Neural crest cell (in vitro differentiated cells): Measurements from ENCODE around the gene NKX6-2. TPM values are rescaled to one million over a fixed set of nuclear protein-coding genes. Genes with fewer than 3 reads are reported as not detected.
"Not testable (repeated sequence)": the region's sequence is repeated elsewhere in the genome, so short reads cannot be mapped to it uniquely, and the experiment has no call there.

Source experiments
- DNase-seq: peaks from one replicate; pipeline ENCODE4 v3.0.0; 2021; ENCODE audit warnings: low read depth, mixed read lengths, low spot score
- H3K27ac Mint-ChIP-seq: one replicate; pipeline ENCODE4 v1.8.0; 2021; ENCODE audit warnings: mild to moderate bottlenecking, mixed read lengths; ENCODE audit not compliant: unreplicated experiment
- H3K27me3 Mint-ChIP-seq: 2 replicates; pipeline ENCODE4 v1.8.0; 2021; ENCODE audit warnings: low read depth, mild to moderate bottlenecking, mixed read lengths
- H3K36me3 Mint-ChIP-seq: 2 replicates; pipeline ENCODE4 v1.8.0; 2021; ENCODE audit warnings: low read depth, mild to moderate bottlenecking, mixed read lengths
- H3K4me1 Mint-ChIP-seq: 2 replicates; pipeline ENCODE4 v1.8.0; 2021; ENCODE audit warnings: mixed read lengths
- H3K4me3 Mint-ChIP-seq: one replicate; pipeline ENCODE4 v1.8.0; 2021; ENCODE audit warnings: mild to moderate bottlenecking, mixed read lengths
- H3K9me3 Mint-ChIP-seq: 2 replicates; pipeline ENCODE4 v1.8.0; 2021; ENCODE audit warnings: mixed read lengths
- total RNA-seq: library from RNA; stranded (reverse); gene quantifications from 2 replicates; pipeline ENCODE4 v1.2.1, GENCODE V29; 2021
- TF ChIP-seq, protein P1 (sequence below): fragments of 200-600 bp; sonication (generic); conservative IDR thresholded peaks from 2 replicates; pipeline ENCODE4 v1.5.0; 2021; ENCODE audit warnings: antibody characterized with exemption, mild to moderate bottlenecking

NKX6-2 gene
- total RNA-seq, 1 donor from 2014 or later = not detected

DNA sequence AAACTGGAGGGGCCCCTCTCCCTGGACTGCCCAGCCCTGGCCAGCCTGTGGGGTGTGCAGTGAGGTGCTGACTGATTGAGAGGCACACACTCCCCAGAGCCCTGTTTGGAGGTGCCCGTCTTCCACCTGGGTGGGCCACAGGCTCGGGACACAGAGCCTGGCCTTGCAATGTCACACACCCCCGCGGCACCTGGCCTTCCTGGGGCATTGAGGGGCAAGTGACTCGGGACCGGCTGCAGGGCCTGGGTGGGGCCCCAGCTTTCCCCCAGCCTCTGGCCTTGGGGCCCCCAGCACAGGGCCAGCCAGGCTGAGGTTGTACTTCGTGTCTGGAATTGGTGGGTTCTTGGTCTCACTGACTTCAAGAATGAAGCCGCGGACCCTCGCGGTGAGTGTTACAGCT, 13.9 kb upstream of the NKX6-2 start:
- H3K27me3 Mint-ChIP-seq = peaks cover 18% of the 10 kb centered on the region
- TF ChIP-seq, protein P1, sequence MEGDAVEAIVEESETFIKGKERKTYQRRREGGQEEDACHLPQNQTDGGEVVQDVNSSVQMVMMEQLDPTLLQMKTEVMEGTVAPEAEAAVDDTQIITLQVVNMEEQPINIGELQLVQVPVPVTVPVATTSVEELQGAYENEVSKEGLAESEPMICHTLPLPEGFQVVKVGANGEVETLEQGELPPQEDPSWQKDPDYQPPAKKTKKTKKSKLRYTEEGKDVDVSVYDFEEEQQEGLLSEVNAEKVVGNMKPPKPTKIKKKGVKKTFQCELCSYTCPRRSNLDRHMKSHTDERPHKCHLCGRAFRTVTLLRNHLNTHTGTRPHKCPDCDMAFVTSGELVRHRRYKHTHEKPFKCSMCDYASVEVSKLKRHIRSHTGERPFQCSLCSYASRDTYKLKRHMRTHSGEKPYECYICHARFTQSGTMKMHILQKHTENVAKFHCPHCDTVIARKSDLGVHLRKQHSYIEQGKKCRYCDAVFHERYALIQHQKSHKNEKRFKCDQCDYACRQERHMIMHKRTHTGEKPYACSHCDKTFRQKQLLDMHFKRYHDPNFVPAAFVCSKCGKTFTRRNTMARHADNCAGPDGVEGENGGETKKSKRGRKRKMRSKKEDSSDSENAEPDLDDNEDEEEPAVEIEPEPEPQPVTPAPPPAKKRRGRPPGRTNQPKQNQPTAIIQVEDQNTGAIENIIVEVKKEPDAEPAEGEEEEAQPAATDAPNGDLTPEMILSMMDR = no peak
- H3K36me3 Mint-ChIP-seq = no peaks in the 10 kb centered on the region
- H3K9me3 Mint-ChIP-seq = no peaks in the 10 kb centered on the region
- no peak overlapping the region for H3K4me3 Mint-ChIP-seq
- no peak for DNase-seq
- no peak overlapping the region for H3K27ac Mint-ChIP-seq
- H3K4me1 Mint-ChIP-seq = no peaks in the 10 kb centered on the region

DNA sequence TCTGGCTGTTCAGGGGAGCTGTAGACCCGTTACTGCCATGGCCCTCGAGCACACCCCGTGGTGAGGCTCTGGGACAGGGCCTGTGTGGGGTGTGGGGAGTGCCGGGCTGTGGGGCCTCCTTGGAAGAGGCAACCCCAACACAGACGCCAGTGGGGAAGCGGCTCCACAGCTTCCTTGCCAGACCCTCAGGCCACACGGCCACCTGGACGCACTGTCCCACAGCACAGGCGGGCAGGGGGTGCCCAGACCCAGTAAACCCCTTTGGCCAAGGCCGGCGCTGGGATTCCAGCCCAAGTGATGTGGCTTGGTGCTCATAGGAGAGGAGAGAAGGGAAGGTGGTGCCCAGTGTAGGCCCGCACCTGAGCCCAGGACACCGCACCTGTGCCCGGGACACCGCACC, 12.9 kb upstream of the NKX6-2 start:
- H3K27ac Mint-ChIP-seq = peak overlapping the region; percentile 35
- H3K4me3 Mint-ChIP-seq = no peak overlapping the region
- no peaks in the 10 kb centered on the region for H3K36me3 Mint-ChIP-seq
- no peak for DNase-seq
- peaks cover 18% of the 10 kb centered on the region for H3K27me3 Mint-ChIP-seq
- H3K4me1 Mint-ChIP-seq = no peaks in the 10 kb centered on the region
- TF ChIP-seq, protein P1 = no peak
- H3K9me3 Mint-ChIP-seq = no peaks in the 10 kb centered on the region

DNA sequence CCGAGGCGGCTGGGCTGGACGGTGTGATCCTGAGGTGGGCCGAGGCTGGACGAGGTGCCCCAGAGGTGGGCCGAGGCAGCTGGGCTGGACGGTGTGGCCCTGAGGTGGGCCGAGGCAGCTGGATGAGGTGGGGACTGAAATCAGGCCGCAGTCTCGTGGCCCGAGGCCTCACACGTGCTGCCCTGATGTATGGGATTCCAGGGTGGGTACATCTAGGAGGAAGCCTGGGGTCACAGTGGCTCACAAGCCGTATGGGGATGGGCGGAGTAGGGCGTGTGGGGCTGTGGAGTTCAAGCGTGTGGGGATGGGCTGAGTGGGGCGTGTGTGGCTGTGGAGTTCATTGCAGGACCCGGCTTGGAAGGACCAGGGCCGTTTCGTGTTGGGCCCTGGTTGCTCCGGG, 12.5 kb upstream of the NKX6-2 start:
- Mint-ChIP-seq H3K27ac (peak overlapping the region; percentile 35), H3K27me3 (peaks cover 16% of the 10 kb centered on the region)
- TF ChIP-seq, protein P1 = no peak

DNA sequence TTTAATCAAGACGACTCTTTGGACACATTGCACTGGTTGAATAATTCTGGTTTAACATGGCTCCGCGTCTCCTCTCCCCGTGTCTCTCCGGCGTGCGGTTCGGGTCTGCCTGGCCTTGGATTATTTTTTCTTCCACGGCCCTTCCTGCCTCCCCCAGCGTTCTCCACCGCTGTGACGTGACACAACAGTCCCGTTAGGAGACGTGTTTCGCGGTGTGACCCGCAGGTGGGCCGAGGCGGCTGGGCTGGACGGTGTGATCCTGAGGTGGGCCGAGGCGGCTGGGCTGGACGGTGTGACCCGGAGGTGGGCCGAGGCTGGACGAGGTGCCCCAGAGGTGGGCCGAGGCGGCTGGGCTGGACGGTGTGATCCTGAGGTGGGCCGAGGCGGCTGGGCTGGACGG, 12.0 kb upstream of the NKX6-2 start:
- peaks cover 18% of the 10 kb centered on the region for H3K27me3 Mint-ChIP-seq
- H3K9me3 Mint-ChIP-seq, H3K36me3 Mint-ChIP-seq, H3K4me3 Mint-ChIP-seq, H3K27ac Mint-ChIP-seq, H3K4me1 Mint-ChIP-seq, DNase-seq: not testable (repeated sequence)

More for the DNA sequence above, 12.5 kb upstream of the NKX6-2 start:
- no peaks in the 10 kb centered on the region for H3K36me3 Mint-ChIP-seq
- DNase-seq = no peak
- H3K4me1 Mint-ChIP-seq = no peaks in the 10 kb centered on the region
- H3K4me3 Mint-ChIP-seq = no peak overlapping the region
- no peaks in the 10 kb centered on the region for H3K9me3 Mint-ChIP-seq

DNA sequence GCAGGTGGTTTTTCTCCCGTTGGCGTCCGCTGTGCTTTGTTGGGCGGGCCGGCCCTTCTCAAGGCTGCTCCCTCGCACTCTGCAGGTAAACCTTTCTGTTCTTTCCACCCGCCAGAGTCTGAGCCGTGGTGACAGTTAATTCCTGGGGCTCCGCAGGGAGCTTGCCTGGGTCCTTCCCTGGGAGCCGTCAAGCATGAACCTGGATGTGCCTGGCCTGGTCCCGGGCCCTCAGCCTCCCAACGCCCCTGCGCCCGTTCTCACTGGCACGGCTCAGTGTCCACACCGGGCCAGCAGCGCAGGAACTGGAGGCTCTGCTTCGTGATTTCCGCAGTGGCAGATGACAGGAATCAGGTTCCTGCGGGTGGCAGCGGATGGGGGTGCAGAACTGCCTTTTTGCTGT, 10.9 kb upstream of the NKX6-2 start:
- no peak overlapping the region for H3K4me3 Mint-ChIP-seq
- peaks cover 22% of the 10 kb centered on the region for H3K27me3 Mint-ChIP-seq
- DNase-seq = no peak
- no peaks in the 10 kb centered on the region for H3K36me3 Mint-ChIP-seq
- H3K27ac Mint-ChIP-seq = no peak overlapping the region
- TF ChIP-seq, protein P1 = no peak
- H3K9me3 Mint-ChIP-seq = no peaks in the 10 kb centered on the region
- H3K4me1 Mint-ChIP-seq = no peaks in the 10 kb centered on the region

DNA sequence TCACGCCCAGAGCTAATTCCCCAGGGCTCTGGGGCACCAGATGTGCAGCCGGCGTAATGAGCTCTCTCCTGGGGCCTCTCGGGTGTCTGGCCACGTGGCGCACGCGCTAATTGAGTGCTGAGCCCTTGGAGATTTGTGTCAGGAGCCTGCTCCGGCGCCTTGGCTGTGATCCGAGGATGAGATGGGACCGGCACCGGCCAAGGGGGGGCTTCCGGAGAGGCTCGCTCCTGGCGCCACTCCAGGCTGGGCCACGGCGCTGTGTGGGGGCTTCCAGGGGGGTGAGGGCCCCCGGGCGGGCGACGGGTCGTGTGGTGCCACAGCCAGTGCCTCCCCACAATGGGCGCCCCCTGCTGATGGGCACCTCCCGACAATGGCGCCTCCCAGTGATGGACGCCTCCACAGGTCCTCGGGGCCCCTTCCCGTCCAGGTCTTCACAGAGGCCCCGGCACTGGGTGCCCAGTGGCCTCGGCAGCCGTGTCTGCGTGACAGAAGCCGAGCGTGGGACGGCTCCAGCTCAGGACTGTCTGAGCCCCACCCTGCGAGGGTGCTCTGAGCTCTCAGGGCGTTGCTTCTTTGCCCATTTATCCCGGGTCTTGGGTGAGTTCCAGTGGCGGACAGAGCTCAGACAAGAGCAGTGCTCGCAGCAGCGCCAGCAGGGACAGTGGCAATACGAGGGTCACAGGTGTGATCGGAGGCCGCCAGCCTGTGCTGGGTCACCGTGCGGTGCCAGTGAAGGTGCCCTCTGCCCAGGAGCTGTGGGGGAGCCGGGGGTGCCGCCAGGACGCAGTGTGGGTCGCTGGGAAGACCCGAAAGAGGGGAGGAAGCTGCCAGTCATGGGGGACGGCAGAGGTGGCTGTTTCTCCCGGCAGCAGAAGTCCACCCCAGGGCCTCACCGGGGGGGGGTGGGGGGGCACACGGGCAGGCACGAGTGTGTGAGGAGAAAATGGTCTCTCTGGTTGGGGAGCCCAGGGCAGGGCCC, 8.2 kb upstream of the NKX6-2 start:
- no peak overlapping the region for H3K4me3 Mint-ChIP-seq
- TF ChIP-seq, protein P1 = no peak
- no peak overlapping the region for H3K27ac Mint-ChIP-seq
- no peak for DNase-seq
- no peaks in the 10 kb centered on the region for H3K36me3 Mint-ChIP-seq
- H3K27me3 Mint-ChIP-seq = peaks cover 46% of the 10 kb centered on the region
- no peaks in the 10 kb centered on the region for H3K4me1 Mint-ChIP-seq
- H3K9me3 Mint-ChIP-seq = no peaks in the 10 kb centered on the region
